Mesothelial cell of epicardium (in vitro differentiated cells): Measurements from ENCODE around the gene TBCE. TPM values are rescaled to one million over a fixed set of nuclear protein-coding genes. Genes with fewer than 3 reads are reported as not detected.

ENCODE experiments used
- DNase-seq, 2 experiments: peaks; one replicate each; pipeline ENCODE4 v3.0.0; 2021; ENCODE audit warnings: low spot score in 2 of 2; ENCODE audit not compliant: unreplicated experiment in 2 of 2
- H3K27ac Mint-ChIP-seq: 2 replicates; pipeline ENCODE4 v1.8.0; 2021; ENCODE audit warnings: mixed read lengths
- H3K27me3 Mint-ChIP-seq: 2 replicates; pipeline ENCODE4 v1.8.0; 2021; ENCODE audit warnings: low read depth, mixed read lengths
- H3K36me3 Mint-ChIP-seq: 2 replicates; pipeline ENCODE4 v1.8.0; 2021; ENCODE audit warnings: mixed read lengths
- H3K4me1 Mint-ChIP-seq: 2 replicates; pipeline ENCODE4 v1.8.0; 2021; ENCODE audit warnings: mixed read lengths
- H3K4me3 Mint-ChIP-seq: 2 replicates; pipeline ENCODE4 v1.8.0; 2021; ENCODE audit warnings: mild to moderate bottlenecking, moderate library complexity, mixed read lengths
- H3K9me3 Mint-ChIP-seq: 2 replicates; pipeline ENCODE4 v1.8.0; 2021; ENCODE audit warnings: mixed read lengths
- total RNA-seq: library from RNA; stranded (reverse); gene quantifications from 3 replicates; pipeline ENCODE4 v1.2.1, GENCODE V29; 2021
- TF ChIP-seq, protein P1 (sequence below): fragments of 200-600 bp; sonication (generic); IDR thresholded peaks from one replicate; pipeline ENCODE4 v1.5.0; 2021; ENCODE audit warnings: antibody characterized with exemption; ENCODE audit not compliant: unreplicated experiment

TBCE gene
- total RNA-seq, 1 donor from 2014 or later, result 29.5 TPM

- Mint-ChIP-seq H3K27me3 (no peaks in the 10 kb centered on the region), H3K27ac (peak overlapping the region; percentile 1), H3K4me3 (no peak overlapping the region), H3K36me3 (peaks cover 11% of the 10 kb centered on the region), H3K4me1 (peaks cover 6% of the 10 kb centered on the region), H3K9me3 (peaks cover 3% of the 10 kb centered on the region)
- TF ChIP-seq, protein P1, sequence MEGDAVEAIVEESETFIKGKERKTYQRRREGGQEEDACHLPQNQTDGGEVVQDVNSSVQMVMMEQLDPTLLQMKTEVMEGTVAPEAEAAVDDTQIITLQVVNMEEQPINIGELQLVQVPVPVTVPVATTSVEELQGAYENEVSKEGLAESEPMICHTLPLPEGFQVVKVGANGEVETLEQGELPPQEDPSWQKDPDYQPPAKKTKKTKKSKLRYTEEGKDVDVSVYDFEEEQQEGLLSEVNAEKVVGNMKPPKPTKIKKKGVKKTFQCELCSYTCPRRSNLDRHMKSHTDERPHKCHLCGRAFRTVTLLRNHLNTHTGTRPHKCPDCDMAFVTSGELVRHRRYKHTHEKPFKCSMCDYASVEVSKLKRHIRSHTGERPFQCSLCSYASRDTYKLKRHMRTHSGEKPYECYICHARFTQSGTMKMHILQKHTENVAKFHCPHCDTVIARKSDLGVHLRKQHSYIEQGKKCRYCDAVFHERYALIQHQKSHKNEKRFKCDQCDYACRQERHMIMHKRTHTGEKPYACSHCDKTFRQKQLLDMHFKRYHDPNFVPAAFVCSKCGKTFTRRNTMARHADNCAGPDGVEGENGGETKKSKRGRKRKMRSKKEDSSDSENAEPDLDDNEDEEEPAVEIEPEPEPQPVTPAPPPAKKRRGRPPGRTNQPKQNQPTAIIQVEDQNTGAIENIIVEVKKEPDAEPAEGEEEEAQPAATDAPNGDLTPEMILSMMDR, result no peak
- no peak for DNase-seq
These were observed 34.0 kb downstream of the TBCE start for GRCh38 chr1:235401251-235401650.

GRCh38 chr1:235402457-235403200, 35.4 kb downstream of the TBCE start:
- DNase-seq, result no peak
- no peaks in the 10 kb centered on the region for H3K27me3 Mint-ChIP-seq
- peaks cover 3% of the 10 kb centered on the region for H3K4me1 Mint-ChIP-seq
- no peak overlapping the region for H3K4me3 Mint-ChIP-seq
- H3K9me3 Mint-ChIP-seq, result no peaks in the 10 kb centered on the region
- no peak overlapping the region for H3K27ac Mint-ChIP-seq
- TF ChIP-seq, protein P1, result no peak
- peaks cover 11% of the 10 kb centered on the region for H3K36me3 Mint-ChIP-seq

- peaks cover 11% of the 10 kb centered on the region for H3K36me3 Mint-ChIP-seq
- no peak overlapping the region for H3K4me3 Mint-ChIP-seq
- H3K9me3 Mint-ChIP-seq, result no peaks in the 10 kb centered on the region
- no peak for DNase-seq
- no peaks in the 10 kb centered on the region for H3K4me1 Mint-ChIP-seq
- TF ChIP-seq, protein P1, result no peak
- no peaks in the 10 kb centered on the region for H3K27me3 Mint-ChIP-seq
- no peak overlapping the region for H3K27ac Mint-ChIP-seq
These were observed 36.4 kb downstream of the TBCE start for GRCh38 chr1:235403593-235403992.

DNA sequence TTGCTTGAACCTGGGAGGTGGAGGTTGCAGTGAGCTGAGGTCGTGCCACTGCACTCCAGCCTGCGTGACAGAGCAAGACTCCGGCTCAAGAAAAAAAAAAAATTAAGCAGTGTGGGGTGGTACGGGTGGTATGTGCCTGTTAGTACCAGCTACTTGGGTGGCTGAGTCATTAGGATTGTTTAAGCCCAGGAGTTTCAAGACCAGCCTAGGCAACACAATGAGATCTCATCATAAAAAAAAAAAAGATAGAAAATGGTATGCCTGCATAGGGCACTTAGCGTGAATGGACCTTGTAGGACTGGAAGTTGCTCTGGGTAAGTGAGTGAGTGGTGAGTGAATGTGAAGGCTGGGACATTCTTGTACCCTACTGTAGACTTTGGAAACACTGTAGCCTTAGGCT, 37.0 kb downstream of the TBCE start:
- Mint-ChIP-seq H3K9me3 (no peaks in the 10 kb centered on the region), H3K4me1 (peaks cover 2% of the 10 kb centered on the region), H3K36me3 (peaks cover 11% of the 10 kb centered on the region), H3K27ac (no peak overlapping the region), H3K4me3 (no peak overlapping the region), H3K27me3 (no peaks in the 10 kb centered on the region)
- no peak for DNase-seq
- TF ChIP-seq, protein P1, result no peak

DNA sequence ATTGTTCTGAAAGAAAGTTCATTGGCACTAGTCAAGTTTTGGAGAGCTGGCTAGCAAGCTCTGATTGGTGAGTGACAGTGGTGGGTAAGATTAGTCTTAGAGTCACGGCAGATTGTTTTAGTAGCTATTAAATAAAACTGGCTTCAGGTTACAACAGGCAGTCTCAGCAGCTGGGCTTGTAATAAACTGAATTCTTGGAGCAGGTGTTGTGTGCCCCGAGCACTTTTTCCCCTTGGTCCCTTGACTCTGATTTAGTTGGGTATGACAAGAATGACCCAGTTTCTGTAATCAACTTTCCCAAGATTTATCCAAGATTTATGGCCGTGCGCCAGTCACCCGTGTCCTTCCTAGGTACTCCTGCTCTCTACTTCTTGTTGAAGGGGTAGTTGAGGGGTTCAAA, 40.2 kb downstream of the TBCE start:
- Mint-ChIP-seq H3K36me3 (peaks cover 7% of the 10 kb centered on the region), H3K9me3 (no peaks in the 10 kb centered on the region), H3K4me1 (peaks cover 10% of the 10 kb centered on the region), H3K4me3 (no peak overlapping the region), H3K27ac (no peak overlapping the region), H3K27me3 (no peaks in the 10 kb centered on the region)
- no peak for DNase-seq
- TF ChIP-seq, protein P1, result no peak
